T-helper 1 cell (primary cell): ENCODE data around the gene SEPTIN8.
"Not testable (repeated sequence)": the region's sequence is repeated elsewhere in the genome, so short reads cannot be mapped to it uniquely, and the experiment has no call there.

Experiments used
- DNase-seq, 5 donors: peaks; one replicate each; pipeline ENCODE4 v3.0.0-alpha.2; 2012 to 2020

The SEPTIN8 gene

DNA sequence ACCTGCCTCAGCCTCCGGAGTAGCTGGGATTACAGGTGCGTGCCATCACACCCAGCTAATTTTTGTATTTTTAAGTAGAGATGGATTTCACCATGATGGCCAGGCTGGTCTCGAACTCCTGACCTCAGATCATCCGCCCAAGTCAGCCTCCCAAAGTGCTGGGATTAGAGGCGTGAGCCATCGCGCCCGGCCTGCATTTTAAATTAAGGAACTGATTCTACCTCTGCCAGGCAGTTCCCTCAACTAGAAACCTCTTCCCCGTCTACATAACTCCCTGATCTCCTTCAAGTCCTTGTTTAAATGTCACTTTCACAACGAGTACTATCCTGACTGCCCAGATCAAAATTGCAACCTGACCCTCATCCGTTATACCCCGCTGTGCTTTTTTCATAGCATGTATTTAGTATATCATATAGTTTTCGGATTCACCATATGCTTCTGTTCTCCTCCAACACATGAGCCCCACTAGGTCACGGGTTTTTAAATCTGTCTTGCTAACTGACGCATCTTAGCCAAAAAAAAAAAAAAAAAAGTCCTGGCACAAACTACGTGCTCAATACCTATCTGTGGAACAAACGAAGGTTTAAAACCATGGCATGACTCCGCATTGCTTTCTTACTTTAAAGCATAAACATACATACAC lies 35.2 kb upstream of the SEPTIN8 start:
- DNase-seq: no peak

- DNase-seq: no peak
These were observed 33.6 kb upstream of the SEPTIN8 start for GRCh38 chr5:132810605-132811004.

- no peak for DNase-seq
These were observed 31.8 kb upstream of the SEPTIN8 start for GRCh38 chr5:132808866-132809265.

DNA sequence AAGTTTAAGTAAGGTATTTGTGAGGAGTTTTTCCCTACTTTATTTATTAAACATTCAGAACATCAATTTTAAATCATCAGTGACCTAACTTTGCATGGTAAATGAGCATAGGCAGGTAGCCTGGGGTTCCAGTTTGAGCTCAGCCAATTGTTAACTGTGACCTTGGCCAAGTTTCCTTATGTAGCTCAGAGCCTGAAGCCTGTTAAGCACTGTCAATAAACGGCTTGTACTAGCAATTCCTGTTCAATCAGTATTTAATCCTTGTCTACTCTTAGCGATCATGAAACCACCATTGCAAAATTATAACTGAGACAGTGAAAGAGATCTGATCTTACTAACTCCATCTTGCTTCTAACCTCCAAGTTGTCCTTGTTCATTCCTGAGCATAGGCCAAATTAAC lies 31.4 kb upstream of the SEPTIN8 start:
- DNase-seq: no peak

GRCh38 chr5:132807163-132807838 lies 30.3 kb upstream of the SEPTIN8 start:
- no peak for DNase-seq

DNA sequence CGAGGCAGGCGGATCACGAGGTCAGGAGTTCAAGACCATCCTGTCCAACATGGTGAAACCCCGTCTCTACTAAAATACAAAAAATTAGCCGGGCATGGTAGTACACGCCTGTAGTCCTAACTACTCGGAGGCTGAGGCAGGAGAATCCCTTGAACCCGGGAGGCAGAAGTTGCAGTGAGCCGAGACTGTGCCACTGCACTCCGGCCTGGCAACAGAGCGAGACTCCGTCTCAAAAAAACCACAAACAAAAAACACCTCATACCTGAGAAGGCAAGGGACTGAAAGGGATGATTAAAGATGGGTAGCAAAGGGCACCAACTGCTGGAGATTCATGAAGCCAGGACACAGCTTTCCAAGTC lies 29.7 kb upstream of the SEPTIN8 start:
- DNase-seq: not testable (repeated sequence)

- DNase-seq: not testable (repeated sequence)
These were observed 28.8 kb upstream of the SEPTIN8 start for GRCh38 chr5:132805872-132806271.

DNA sequence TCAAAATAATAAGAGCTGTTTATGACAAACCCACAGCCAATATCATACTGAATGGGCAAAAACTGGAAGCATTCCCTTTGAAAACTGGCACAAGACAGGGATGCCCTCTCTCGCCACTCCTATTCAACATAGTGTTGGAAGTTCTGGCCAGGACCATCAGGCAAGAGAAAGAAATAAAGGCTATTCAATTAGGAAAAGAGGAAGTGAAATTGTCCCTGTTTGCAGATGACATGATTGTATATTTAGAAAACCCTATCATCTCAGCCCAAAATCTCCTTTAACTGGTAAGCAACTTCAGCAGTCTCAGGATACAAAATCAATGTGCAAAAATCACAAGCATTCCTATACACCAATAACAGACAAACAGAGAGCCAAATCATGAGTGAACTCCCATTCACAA lies 27.2 kb upstream of the SEPTIN8 start:
- not testable (repeated sequence) for DNase-seq

DNA sequence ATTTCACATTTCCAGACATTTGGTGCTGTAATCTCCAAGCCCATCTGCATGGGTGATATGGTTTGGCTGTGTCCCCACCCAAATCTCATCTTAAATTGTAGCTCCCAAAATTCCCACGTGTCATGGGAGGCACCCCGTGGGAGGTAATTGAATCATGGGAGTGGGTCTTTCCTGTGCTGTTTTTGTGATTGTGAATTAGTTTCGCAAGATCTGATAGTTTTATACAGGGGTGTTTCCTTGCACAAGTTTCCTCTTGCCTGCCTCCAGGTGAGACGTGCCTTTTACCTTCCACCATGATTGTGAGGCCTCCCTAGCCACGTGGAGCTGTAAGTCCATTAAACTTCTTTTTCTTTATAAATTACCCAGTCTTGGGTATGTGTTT lies 25.6 kb upstream of the SEPTIN8 start:
- not testable (repeated sequence) for DNase-seq

GRCh38 chr5:132802044-132802684 lies 25.1 kb upstream of the SEPTIN8 start:
- no peak for DNase-seq

DNA sequence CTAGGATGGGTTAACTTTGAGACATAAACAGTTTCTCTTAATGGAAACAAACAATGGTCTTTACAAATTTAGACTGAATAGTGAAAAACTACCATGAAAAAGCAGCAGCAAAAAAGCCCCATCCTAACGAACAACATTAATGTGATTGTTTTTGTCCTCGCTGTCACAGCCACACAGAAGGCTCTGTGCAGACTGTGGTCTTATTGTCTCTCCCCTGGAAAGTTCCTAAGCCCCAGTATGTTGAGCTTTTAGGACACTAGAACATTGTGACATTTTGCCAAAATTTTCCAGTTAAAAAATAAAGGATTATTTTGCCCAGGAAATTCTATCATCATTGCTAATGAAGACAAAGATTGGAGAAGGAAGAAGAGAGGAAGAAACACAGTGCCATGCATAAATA lies 23.5 kb upstream of the SEPTIN8 start:
- no peak for DNase-seq

GRCh38 chr5:132799392-132799791 lies 22.4 kb upstream of the SEPTIN8 start:
- DNase-seq: no peak

- no peak for DNase-seq
These were observed 20.6 kb upstream of the SEPTIN8 start for GRCh38 chr5:132797651-132798050.

DNA sequence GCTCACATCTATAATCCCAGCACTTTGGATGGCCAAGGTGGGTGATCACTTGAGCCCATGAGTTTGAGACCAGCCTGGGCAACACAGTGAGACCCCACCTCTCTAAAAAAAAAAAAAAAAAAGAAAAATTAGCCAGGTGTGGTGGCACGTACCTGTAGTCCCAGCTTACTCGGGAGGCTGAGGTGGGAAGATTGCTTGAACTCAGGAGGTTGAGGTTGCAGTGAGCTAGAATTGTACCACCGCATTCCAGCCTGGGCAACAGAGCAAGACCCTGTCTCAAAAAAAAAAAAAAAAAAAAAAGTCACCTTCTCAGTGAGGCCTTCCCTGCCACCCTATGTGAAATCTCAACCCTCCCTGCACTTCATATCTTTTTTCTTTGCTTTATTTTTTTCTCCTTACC lies 14.0 kb upstream of the SEPTIN8 start:
- DNase-seq: no peak

GRCh38 chr5:132790201-132790865 lies 13.3 kb upstream of the SEPTIN8 start:
- no peak for DNase-seq

DNA sequence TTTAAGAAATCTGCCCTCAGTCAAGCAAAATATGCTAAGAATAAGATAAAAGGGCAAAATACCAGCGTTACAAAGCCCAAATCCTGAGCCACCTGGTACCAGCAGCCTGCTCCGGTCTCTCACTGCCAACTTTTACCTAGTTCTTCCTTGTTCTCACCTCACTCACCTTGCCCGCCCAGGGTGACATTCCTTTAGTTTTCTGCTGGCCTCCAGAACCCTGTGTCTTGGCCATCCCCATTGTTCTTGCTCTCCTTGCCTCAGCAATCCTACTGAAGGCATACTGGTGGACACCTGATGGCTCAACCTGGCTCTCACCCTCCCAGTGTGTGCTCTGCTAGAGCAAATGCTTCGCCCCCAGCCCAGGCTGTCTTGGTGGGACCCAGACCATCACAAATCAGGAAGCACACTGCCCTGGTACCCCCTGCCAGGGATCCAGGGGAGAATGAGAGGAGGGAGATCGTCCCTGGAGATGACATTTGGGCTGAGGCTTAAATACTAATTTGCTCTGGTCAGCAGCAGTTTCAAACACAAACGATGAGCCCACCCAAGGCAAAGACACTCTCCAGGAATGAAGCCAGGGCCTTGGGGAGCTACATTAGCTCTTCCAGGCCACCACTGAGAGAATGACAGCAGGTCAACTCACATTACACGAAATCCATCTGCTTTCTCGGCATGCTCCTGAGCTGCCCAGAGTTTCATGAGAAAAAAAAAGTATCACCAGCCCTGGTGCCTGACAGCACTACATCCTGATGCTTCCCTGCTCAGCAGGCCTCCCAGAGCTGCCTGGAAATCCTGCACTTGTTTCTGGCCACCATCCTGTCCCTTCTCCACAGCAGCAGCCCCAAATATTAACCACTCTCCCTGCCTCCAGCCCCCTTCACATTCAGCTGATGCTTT lies 12.2 kb upstream of the SEPTIN8 start:
- no peak for DNase-seq

GRCh38 chr5:132788508-132788907 lies 11.5 kb upstream of the SEPTIN8 start:
- DNase-seq: no peak

- no peak for DNase-seq
These were observed 10.0 kb upstream of the SEPTIN8 start for GRCh38 chr5:132787076-132787475.

DNA sequence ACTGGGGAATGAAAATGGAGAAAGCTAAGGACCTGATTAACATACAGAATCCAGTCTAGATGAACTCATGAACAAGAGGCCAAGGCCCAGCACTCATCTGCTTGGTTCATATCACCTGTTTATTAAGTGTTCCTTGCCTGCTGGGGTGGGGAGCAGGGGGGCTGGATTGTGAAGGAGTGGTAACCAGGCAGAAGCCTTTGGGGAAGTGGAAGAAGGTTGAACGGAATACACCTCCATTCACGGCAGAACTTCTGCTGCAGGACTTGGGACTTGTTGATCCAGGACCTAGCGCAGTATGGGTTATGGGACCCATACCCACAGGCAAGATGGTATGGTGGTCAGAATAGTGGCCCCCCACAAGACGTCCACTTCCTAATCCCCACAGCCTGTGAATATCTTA lies 8.8 kb upstream of the SEPTIN8 start:
- DNase-seq: no peak

DNA sequence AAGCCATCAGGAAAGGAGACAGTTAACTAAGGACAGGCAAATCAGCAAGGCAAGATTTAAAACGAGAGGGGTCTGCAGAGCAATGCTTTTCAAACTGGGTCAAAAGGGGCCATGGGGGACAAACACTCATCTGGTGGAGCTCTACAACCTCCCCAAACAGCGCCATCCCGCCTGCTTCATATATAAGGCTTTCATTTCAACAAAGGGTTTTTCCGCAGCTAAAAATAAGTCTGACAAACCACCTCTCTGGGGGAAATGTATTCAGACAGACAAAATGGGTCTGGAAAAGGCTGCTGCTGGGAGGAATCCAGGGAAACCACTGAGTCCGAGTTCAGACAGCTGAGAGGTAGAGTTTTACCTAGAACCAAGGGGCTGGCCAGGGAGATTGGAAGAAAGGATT lies 8.3 kb upstream of the SEPTIN8 start:
- DNase-seq: no peak

GRCh38 chr5:132782101-132782500 lies 5.1 kb upstream of the SEPTIN8 start:
- DNase-seq: no peak

GRCh38 chr5:132781029-132781428 lies 4.0 kb upstream of the SEPTIN8 start:
- no peak for DNase-seq

- DNase-seq: no peak
These were observed 3.5 kb upstream of the SEPTIN8 start for GRCh38 chr5:132780577-132780976.
